Nephron (organoid): ENCODE data around the gene FGF9.
A peak's percentile ranks its signal among the peaks of the same experiment; 100 is the strongest.

Experiments used
- H3K27ac Mint-ChIP-seq, 3 experiments: 2 replicates each; pipeline ENCODE4 v1.8.0; 2020; ENCODE audit warnings: mixed read lengths in 3 of 3, mild to moderate bottlenecking in 2 of 3, moderate library complexity in 1 of 3
- H3K27me3 Mint-ChIP-seq: 2 replicates; pipeline ENCODE4 v1.8.0; 2021; ENCODE audit warnings: low read depth, mild to moderate bottlenecking, moderate library complexity, mixed read lengths
- H3K36me3 Mint-ChIP-seq: 2 replicates; pipeline ENCODE4 v1.8.0; 2020; ENCODE audit warnings: low read depth, mixed read lengths
- H3K4me1 Mint-ChIP-seq: 2 replicates; pipeline ENCODE4 v1.8.0; 2020; ENCODE audit warnings: mixed read lengths
- H3K4me3 Mint-ChIP-seq, 3 experiments: 2 replicates each; pipeline ENCODE4 v1.8.0; 2020; ENCODE audit warnings: mild to moderate bottlenecking in 3 of 3, mixed read lengths in 3 of 3, moderate library complexity in 2 of 3
- H3K9me3 Mint-ChIP-seq: 2 replicates; pipeline ENCODE4 v1.8.0; 2020; ENCODE audit warnings: mixed read lengths
- TF ChIP-seq, protein P1 (sequence below), 3 experiments: fragments of 200-600 bp; sonication (generic); IDR thresholded peaks; one replicate each; pipeline ENCODE4 v1.5.0; 2021; ENCODE audit warnings: antibody characterized with exemption in 3 of 3; ENCODE audit not compliant: unreplicated experiment in 3 of 3

Gene FGF9

DNA sequence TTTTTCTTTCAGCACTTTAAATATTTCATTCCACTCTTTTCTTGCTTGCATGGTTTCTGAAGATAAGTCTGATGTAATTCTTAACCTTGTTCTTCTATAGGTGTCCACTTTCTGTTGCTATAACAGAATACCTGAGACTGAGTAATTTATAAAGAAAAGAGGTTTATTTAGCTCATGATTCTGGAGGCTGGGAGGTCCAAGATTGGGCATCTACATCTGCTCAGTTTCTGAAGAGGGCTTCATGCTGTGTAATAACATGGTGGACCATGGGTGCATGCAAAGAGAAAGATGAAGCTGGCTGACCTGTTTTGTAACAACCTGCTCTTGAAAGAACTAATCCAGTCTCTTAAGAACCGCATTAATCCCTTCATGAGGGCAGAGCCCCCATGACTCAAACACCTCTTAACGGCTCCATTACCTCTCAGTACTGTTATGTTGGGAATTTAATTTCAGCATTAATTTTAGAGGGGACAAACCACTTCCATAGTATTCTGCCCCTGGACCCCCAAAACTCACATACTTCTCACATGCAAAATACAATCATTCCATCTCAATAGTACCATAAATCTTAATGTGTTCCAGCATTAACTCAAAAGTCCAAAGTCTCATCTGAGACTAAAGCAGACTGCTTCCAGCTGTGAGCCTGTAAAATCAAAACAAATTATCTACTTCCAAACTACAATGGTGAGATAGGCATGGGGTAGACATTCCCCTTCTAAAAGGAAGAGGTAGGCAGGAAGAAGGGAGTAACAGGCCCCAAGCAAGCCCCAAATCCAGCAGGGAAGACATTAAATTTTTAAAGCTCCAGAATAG is 9.6 kb upstream of the FGF9 start:
- peaks cover 6% of the 10 kb centered on the region for H3K4me1 Mint-ChIP-seq

DNA sequence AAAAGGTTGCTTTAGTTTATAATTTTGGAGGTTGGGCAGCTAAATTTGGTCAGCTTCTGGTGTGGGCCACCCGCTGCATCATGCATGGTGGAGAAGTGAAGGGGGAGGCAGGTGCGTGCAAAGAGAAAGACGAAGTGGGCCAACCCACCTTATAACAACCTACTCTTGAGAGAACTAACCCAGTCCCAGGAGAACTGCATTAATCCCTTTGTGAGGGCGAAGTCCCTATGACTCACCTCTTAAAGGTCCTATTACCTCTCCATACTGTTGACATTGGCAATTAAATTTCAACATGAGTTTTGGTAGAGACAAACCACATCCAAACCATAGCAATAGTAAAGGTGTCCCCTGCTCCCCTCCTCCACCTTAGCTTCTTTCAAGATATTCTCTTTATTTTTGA is 7.7 kb upstream of the FGF9 start:
- Mint-ChIP-seq H3K4me3 (no peak overlapping the region), H3K27me3 (peaks cover 12% of the 10 kb centered on the region), H3K27ac (no peak overlapping the region), H3K4me1 (peaks cover 6% of the 10 kb centered on the region), H3K9me3 (peaks cover 11% of the 10 kb centered on the region), H3K36me3 (peaks cover 4% of the 10 kb centered on the region)
- TF ChIP-seq, protein P1, sequence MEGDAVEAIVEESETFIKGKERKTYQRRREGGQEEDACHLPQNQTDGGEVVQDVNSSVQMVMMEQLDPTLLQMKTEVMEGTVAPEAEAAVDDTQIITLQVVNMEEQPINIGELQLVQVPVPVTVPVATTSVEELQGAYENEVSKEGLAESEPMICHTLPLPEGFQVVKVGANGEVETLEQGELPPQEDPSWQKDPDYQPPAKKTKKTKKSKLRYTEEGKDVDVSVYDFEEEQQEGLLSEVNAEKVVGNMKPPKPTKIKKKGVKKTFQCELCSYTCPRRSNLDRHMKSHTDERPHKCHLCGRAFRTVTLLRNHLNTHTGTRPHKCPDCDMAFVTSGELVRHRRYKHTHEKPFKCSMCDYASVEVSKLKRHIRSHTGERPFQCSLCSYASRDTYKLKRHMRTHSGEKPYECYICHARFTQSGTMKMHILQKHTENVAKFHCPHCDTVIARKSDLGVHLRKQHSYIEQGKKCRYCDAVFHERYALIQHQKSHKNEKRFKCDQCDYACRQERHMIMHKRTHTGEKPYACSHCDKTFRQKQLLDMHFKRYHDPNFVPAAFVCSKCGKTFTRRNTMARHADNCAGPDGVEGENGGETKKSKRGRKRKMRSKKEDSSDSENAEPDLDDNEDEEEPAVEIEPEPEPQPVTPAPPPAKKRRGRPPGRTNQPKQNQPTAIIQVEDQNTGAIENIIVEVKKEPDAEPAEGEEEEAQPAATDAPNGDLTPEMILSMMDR (IDR thresholded peaks at IDR 0.05; ENCODE audit: unreplicated experiment in 3 of 3), result no peak

More for the DNA sequence above, 9.6 kb upstream of the FGF9 start:
- peaks cover 4% of the 10 kb centered on the region for H3K27me3 Mint-ChIP-seq
- H3K36me3 Mint-ChIP-seq, result no peaks in the 10 kb centered on the region
- TF ChIP-seq, protein P1 (IDR thresholded peaks at IDR 0.05; ENCODE audit: unreplicated experiment in 3 of 3), result no peak
- H3K27ac Mint-ChIP-seq, result no peak overlapping the region
- peaks cover 18% of the 10 kb centered on the region for H3K9me3 Mint-ChIP-seq
- H3K4me3 Mint-ChIP-seq, result no peak overlapping the region

DNA sequence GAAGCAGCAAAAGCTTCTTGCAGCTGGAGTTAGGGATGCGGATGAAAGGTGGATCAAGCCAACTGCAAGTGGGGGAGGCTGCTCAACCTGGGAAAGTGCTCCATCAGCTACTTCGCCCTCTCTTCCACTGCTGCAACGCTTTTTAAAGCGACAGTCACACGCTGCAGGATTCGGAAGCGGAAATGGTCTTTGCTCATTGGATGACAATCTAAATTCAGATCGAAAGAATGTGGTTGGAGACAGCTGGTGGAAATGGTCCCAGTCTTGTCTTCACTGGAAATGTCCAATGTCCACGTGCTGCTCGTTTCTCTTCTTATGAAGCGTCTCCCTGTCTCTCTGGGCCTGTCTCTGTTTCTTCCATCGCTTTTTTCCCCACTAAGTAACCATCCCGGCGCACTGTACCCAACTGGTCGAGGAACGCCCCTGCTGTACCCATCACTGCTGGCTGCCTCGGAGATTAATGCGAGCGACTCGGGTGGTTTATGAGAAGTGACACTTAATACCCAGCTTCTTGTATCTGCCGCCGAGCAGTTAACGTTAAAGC is 2.1 kb upstream of the FGF9 start:
- TF ChIP-seq, protein P1 (IDR thresholded peaks at IDR 0.05; ENCODE audit: unreplicated experiment in 3 of 3), result no peak
- Mint-ChIP-seq H3K4me1 (peaks cover 25% of the 10 kb centered on the region), H3K27ac (peak overlapping the region; percentile 43 to 91 (median 75)), H3K36me3 (peaks cover 4% of the 10 kb centered on the region), H3K27me3 (peaks cover 43% of the 10 kb centered on the region), H3K9me3 (no peaks in the 10 kb centered on the region), H3K4me3 (peak overlapping the region; percentile 89 to 95 (median 93))

DNA sequence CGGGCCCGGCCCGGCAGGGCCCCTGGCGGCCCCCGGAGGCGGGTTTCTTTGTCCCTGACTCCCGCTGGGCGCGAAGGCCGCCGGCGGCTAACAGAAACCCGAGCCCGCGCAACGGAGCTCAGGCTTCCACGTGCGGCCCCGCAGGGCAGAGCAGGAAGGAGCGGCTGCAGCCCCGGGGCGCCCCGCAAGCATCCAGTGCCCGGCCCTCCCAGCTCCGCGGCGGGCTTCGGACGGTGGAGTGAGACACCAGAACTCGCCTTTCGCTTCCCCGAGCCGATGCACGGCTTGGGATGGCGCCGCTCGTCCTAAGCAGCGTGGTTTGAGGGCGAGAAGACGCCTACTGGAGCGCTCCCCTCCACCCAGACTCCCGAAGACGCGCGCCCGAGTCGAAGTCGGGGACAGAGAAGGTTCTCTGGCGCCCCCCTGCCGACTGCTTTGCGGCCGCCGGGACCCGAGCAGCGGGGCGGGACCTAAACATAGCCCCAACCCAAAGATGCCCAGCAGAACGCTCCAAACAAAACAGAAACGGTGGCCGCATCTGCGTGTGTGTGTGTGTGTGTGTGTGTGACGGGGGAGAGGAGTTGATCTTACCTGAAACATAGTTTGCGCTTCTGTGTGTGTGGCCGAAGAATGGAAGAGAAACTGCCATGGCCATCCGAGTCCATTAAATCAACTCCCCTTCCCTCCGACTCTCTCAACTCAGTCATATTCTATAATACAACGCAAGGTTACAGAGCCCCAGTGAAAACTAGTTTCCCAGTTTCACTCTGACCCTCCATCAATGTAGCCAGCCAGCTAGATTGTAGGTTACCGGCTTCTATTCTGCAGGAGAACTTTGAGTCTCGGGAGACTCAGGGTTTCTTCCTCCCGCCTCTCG is 629 bp upstream of the FGF9 start:
- Mint-ChIP-seq H3K36me3 (peaks cover 4% of the 10 kb centered on the region), H3K27me3 (peaks cover 48% of the 10 kb centered on the region), H3K9me3 (no peaks in the 10 kb centered on the region), H3K4me3 (peak overlapping the region; percentile 89 to 93 (median 93)), H3K27ac (peak overlapping the region; percentile 78 to 91 (median 79)), H3K4me1 (peaks cover 25% of the 10 kb centered on the region)
- TF ChIP-seq, protein P1 (IDR thresholded peaks at IDR 0.05; ENCODE audit: unreplicated experiment in 3 of 3), result peak in 1 of 3 experiments; percentile 2

DNA sequence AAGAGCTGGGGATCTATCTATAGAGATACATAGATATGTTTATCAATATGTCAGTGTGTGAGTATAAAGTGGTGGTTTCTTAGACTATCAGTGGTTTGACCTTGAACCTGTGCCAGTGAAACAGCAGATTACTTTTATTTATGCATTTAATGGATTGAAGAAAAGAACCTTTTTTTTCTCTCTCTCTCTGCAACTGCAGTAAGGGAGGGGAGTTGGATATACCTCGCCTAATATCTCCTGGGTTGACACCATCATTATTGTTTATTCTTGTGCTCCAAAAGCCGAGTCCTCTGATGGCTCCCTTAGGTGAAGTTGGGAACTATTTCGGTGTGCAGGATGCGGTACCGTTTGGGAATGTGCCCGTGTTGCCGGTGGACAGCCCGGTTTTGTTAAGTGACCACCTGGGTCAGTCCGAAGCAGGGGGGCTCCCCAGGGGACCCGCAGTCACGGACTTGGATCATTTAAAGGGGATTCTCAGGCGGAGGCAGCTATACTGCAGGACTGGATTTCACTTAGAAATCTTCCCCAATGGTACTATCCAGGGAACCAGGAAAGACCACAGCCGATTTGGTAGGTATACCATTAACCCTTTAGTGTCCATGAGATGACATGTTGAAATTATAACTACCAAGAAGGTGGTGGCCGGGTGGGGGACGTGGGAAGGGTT is 880 bp downstream of the FGF9 start:
- H3K9me3 Mint-ChIP-seq, result no peaks in the 10 kb centered on the region
- TF ChIP-seq, protein P1 (IDR thresholded peaks at IDR 0.05; ENCODE audit: unreplicated experiment in 3 of 3), result no peak
- H3K4me1 Mint-ChIP-seq, result peaks cover 36% of the 10 kb centered on the region
- peaks cover 4% of the 10 kb centered on the region for H3K36me3 Mint-ChIP-seq
- H3K27me3 Mint-ChIP-seq, result peaks cover 61% of the 10 kb centered on the region
- peak overlapping the region; percentile 29 to 70 (median 46) for H3K27ac Mint-ChIP-seq
- peak overlapping the region; percentile 89 to 93 (median 93) for H3K4me3 Mint-ChIP-seq
